A549 (cell line): ENCODE data around the gene NGEF.

Source experiments
- CEBPB ChIP-seq, 2 experiments: fragments of >200 bp in 1 of 2; sonication (Bioruptor Twin) in 1 of 2; formaldehyde crosslinking in 1 of 2; IDR thresholded peaks; 2 replicates each; pipeline ENCODE4 v1.6.1; 2012 to 2016
- CTCF ChIP-seq: fragments of >200 bp; sonication (Bioruptor Twin); formaldehyde crosslinking; IDR thresholded peaks from 3 replicates; pipeline ENCODE4 v1.5.1; 2016
- JUN ChIP-seq, 2 experiments: fragments of >200 bp; sonication (Bioruptor Twin); formaldehyde crosslinking; IDR thresholded peaks; 2 replicates in 1 of 2; 3 replicates in 1 of 2; pipeline ENCODE4 v1.6.1; 2016 to 2017
- NR3C1 ChIP-seq: fragments of >200 bp; sonication (Bioruptor Twin); formaldehyde crosslinking; IDR thresholded peaks from 3 replicates; pipeline ENCODE4 v1.6.1; 2017
- POLR2A ChIP-seq: IDR thresholded peaks from 2 replicates; pipeline ENCODE4 v1.6.1; 2012; ENCODE audit warnings: mild to moderate bottlenecking, low read length
- RCOR1 ChIP-seq: fragments of 150-350 bp; IDR thresholded peaks from 2 replicates; pipeline ENCODE4 v1.6.1; 2014; ENCODE audit warnings: antibody characterized with exemption, low read length, low read depth
- REST ChIP-seq: fragments of 200-600 bp; sonication (generic); IDR thresholded peaks from 2 replicates; pipeline ENCODE4 v1.6.1; 2016; ENCODE audit warnings: antibody characterized with exemption, mild to moderate bottlenecking, moderate library complexity
- SMC3 ChIP-seq: fragments of >200 bp; sonication (Bioruptor Twin); formaldehyde crosslinking; IDR thresholded peaks from 3 replicates; pipeline ENCODE4 v1.6.1; 2018; ENCODE audit warnings: inconsistent platforms
- SREBF2 ChIP-seq: fragments of 450-650 bp; IDR thresholded peaks from 2 replicates; pipeline ENCODE4 v1.6.1; 2014; ENCODE audit warnings: mild to moderate bottlenecking, moderate library complexity
- USF2 ChIP-seq: fragments of 450-650 bp; IDR thresholded peaks from 2 replicates; pipeline ENCODE4 v1.6.1; 2014; ENCODE audit warnings: antibody characterized with exemption
- TF ChIP-seq, protein P1 (sequence below): IDR thresholded peaks from 2 replicates; pipeline ENCODE4 v1.6.1; 2012

DNA sequence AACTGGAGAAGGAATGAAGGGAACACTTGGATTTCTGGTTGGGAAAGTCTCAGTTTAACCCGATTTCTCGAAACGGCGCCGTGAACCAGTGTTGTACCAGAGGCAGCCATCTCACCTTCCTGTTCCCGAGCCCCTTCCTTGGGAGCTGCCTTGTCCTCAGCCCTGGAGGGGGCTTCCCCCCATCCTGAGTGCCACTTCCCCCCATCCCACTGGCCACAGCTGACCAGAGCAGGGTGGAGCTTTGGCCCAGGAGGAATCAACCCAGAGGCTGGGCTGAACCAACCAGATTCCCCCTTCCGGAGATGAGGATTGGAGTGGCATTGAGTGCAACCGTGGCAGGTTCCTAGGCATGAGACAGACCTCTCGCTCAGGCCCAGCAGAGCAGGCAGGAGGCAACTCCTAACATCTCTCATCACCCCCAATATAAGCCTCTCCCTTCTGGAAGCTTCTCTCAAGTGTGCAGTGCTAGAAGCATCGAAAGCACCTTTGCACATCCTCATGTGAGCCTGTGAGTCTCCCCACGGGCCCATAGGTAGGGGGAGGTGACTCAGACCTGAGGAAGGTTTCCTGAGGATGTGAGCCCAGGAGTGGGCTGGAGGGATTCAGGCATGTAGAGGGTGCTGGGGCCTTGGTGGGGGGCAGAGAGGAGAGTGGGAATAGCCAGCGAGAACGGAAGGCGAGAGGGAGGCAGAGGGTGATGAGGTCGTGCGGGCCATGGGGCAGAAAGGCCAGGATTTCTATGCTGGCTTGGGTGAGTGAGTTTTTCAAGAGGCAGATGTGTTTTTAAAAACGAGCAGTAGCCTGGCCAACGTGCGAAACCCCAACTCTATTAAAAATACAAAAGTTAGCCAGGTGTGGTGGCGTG, 11.9 kb downstream of the NGEF start:
- TF ChIP-seq CTCF = no peak
- TF ChIP-seq NR3C1 = no peak
- TF ChIP-seq SMC3 = no peak
- TF ChIP-seq REST = no peak
- TF ChIP-seq RCOR1 = no peak
- TF ChIP-seq JUN (IDR thresholded peaks at IDR 0.05) = no peak
- no peak for TF ChIP-seq USF2
- TF ChIP-seq, protein P1, sequence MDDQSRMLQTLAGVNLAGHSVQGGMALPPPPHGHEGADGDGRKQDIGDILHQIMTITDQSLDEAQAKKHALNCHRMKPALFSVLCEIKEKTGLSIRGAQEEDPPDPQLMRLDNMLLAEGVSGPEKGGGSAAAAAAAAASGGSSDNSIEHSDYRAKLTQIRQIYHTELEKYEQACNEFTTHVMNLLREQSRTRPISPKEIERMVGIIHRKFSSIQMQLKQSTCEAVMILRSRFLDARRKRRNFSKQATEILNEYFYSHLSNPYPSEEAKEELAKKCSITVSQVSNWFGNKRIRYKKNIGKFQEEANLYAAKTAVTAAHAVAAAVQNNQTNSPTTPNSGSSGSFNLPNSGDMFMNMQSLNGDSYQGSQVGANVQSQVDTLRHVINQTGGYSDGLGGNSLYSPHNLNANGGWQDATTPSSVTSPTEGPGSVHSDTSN = no peak
- no peak for TF ChIP-seq CEBPB (IDR thresholded peaks at IDR 0.05)
- no peak for TF ChIP-seq SREBF2
- no peak for TF ChIP-seq POLR2A
